NCI-H146 treated with DMSO at 0.1 percent for 48 hours (cell line): Measurements from ENCODE around the gene VSIG2.
A peak's percentile ranks its signal among the peaks of the same experiment; 100 is the strongest.
"Not testable (repeated sequence)": the region's sequence is repeated elsewhere in the genome, so short reads cannot be mapped to it uniquely, and the experiment has no call there.

Source experiments
- DNase-seq: peaks from one replicate; lab custom pipeline; 2025; ENCODE audit not compliant: unreplicated experiment; lab: John Stamatoyannopoulos, UW

Gene VSIG2, protein sequence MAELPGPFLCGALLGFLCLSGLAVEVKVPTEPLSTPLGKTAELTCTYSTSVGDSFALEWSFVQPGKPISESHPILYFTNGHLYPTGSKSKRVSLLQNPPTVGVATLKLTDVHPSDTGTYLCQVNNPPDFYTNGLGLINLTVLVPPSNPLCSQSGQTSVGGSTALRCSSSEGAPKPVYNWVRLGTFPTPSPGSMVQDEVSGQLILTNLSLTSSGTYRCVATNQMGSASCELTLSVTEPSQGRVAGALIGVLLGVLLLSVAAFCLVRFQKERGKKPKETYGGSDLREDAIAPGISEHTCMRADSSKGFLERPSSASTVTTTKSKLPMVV

DNA sequence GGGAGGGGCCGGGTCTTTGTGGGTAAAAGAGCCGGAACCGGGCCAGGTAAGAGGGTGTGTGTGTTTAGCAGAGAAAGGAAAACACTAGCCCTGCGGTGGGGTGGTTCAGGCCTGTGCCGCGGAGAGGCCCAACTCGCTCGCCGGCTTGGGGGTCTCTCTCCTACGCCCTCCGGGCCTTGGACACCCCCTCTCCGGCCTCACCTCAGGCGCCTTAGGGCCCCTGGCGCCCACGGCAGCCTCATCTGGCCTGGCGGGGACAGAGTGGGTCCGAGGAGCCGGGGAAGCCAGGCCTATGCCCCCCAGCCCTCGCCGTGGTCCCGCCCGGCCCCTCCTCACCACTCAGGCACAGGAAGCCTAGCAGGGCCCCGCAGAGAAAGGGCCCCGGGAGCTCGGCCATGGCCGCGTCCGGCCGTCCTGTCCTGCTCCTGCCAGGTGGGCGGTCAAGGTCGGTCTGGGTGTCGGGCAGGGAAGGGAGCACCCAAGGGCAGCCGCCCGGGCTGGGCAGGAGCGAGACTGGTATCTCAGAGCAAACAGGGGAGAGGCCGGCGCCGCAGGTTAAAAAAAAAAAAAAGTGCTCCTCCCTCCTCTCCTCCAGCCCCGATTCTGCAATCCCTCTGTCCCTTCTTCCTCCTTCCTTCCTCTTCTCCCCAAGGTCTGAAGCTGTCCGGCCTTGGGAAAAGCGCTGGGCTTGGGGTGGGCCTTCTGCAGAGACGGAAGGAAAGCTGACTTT, at the start of gene VSIG2:
VSIG2 (minus strand) TSS at position 515 of the 730 bp plus-strand sequence; CDS start at position 397, 118 bp downstream.
- no peak for DNase-seq

DNA sequence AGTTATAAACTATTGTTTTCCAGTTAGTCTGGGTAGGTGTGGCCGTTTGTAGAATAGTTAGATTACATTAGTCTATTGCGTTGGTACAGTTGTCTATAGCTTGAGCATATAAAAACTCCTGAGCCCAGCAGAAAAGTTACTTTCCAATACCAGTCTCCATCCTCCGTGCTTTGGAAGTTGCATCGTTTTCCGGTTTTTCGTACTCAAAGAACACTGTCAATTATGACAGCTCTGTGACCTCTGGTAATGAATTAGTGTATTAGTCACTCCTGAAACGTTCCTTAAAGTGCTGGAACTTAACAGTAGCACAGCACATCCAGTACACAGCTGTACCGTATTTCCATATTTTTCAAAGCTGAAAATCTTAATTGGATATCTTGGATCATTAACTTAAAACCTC, 49.0 kb upstream of the VSIG2 start:
- no peak for DNase-seq

DNA sequence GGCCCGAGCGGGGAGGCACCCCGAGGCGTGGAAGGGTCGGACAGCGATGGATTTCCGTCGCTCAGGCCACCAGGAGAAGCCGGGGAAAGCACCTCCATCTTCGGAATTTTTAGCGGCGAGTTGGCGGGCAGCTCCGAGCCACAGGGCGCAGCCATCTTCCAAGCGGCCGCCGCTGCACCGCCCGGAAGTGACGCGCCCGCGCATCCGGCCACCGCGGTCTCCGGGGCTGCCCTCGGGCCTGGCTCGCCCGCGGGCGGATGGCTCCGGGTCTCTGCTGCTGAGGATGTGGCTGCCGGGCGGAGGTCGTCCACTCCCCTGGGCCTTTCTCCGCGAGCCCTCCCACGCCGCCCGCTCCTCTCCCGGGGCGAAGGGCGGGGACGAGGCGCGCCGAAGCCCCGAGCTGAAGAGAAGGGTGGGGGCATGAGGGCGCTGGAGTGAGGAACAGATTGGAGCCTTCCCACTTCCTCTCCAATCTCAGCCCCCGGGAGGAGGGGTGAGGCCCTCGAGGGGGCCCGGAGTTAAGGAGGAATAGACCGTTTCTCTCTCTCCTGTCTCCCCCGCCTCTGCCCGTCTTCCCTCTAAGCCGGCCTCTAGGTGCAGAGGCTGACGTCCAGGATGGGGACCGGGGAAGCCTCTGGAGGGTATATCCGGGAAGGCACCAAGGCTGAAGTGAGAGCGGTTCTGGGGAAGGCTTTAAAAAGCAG, 48.3 kb upstream of the VSIG2 start, which contains the start of gene MSANTD2:
MSANTD2 (minus strand) TSS at position 181 of the 704 bp plus-strand sequence; CDS start at position 155, 26 bp downstream.
- DNase-seq = peak; percentile 56

- no peak for DNase-seq
These were observed 47.5 kb upstream of the VSIG2 start for GRCh38 chr11:124799348-124800225.

DNA sequence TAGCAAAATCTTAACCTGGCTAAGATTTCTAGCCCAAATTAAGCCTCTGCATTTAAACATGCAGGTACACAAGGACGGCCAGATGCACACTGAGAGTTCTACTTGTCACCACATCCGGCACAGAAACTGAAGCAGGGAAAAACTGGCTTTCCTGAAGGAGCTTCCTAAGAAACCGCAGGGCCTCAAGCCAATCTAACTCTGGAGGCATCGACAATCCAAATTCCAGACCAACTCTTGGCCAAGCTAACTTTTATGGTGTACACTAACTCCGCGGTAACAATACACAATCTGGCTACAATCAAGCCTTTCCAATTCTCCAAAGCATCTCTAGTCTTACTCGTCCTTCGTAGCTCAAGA, 46.9 kb upstream of the VSIG2 start:
- no peak for DNase-seq

DNA sequence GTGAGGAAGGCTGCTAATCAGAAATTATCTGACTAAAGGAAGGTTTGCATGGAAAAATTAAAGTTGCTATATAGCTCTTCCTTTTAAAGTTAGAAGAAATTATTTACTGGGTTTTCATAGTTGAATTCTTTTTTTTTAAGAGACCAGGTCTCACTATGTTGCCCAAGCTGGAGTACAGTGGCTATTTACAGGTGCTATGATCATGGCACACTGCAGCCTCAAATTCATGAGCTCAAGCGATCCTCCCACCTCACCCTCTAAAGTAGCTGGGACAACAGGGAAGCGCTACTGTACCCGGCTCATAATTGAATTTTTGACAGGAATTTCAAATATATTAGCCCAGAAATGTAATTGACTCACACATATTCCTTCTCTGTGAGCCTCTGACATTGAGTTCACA, 44.3 kb upstream of the VSIG2 start:
- DNase-seq = no peak

DNA sequence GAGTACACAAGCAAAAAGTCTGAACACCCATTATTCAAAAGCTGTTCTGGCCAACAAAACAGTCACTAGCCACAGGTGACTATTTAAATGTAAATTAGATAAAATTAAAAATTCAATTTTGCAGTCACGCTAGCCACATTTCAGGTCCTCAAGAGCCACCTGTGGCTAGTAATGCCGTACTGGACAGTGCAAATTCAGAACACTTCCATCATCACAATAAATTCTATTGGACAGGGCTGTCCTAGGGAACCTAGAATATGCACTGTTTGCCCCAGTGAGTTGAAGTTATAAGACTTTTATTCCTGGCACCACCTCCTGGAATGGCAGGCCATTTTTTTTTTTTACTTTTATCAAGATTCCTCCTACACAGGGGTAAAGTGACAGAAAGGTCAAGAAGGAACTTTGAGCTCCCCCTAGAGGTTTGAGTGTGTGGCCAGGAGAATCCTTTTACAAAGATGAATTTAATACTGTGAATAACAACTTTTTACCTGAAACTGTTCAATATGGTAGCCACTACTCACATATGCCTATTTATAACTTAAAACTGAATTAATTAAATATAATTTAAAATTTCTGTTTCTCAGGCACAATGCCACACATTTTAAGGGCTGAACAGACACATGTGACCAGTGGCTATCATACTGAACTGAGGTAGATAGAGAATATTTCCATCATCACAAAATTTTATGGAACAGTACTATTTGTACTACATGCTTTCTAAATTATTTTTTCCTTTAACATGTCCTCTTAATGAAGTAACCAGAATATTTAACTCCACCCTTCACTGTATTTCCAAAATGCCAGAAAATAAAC, 41.6 kb upstream of the VSIG2 start:
- peak; percentile 19 for DNase-seq

DNA sequence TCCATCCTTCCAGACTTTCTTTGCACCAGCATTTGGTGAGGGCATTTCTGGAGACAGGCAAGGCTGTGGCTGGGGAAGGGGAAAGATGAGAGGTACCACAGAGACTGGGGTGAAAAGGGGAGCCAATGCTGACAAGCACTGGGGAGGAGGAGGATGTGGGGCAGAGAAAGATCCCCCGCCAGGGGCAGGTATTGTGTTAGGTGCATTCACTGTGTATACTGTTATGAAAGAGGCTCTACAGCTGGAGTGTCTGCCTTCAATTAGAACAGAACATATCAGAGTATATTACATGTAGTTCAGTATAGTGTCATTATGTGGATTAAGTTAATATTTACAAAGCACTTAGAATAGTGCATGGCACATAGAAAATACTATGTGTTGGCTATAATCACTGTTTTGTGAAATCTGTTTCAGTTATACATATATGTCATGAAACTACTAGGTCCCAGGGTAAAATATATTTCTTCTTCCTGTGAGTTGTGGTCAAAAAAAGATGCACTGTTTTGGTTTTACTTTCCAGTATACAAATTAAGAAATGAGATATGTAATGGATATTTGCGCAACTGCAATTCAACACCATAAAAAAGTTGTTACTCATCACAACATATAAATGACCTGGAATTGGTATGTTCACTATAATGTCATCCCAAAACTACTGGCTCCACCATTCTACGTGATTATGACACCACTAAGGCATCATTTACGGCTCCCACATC, 39.7 kb upstream of the VSIG2 start:
- DNase-seq = no peak

DNA sequence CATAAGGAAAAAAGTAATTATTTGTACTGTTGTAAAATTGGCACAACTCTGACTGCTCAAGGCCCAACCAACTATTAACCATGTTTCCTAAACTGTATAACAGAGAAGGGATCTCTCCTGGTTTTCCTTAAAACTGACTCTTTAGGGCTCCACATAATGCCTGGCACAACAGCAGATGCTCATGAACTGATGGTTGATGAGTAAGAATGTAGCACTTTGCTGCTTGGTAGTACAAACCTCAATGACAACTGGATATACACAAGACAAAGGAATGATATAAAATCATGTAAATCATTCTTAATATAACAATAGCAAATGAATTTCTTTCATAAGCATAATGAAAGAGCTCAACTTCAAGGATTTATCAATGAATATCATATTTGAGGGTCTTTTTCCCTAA, 36.5 kb upstream of the VSIG2 start:
- DNase-seq = no peak

- no peak for DNase-seq
These were observed 32.0 kb upstream of the VSIG2 start for GRCh38 chr11:124784051-124784450.

- no peak for DNase-seq
These were observed 30.9 kb upstream of the VSIG2 start for GRCh38 chr11:124783002-124783401.

- no peak for DNase-seq
These were observed 27.5 kb upstream of the VSIG2 start for GRCh38 chr11:124779568-124779967.

DNA sequence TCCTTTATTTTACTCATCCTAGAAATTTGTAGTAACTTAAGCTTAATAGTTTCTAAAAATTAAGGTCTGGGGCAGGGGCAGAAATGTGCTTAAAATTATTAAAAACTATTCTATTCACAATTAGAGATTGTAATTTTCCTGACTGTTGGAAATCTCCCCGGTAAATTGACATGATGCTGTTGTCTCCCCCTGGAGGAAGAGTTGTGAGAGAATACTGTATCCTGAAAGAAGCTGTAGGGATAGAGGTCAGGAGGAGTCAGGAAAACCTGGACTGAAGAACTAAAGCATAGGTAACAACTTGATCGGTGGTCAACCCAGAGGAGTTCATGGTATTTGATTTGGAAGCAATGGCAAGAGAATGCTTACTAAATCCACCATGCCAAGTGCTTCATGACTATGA, 26.2 kb upstream of the VSIG2 start:
- DNase-seq = no peak

DNA sequence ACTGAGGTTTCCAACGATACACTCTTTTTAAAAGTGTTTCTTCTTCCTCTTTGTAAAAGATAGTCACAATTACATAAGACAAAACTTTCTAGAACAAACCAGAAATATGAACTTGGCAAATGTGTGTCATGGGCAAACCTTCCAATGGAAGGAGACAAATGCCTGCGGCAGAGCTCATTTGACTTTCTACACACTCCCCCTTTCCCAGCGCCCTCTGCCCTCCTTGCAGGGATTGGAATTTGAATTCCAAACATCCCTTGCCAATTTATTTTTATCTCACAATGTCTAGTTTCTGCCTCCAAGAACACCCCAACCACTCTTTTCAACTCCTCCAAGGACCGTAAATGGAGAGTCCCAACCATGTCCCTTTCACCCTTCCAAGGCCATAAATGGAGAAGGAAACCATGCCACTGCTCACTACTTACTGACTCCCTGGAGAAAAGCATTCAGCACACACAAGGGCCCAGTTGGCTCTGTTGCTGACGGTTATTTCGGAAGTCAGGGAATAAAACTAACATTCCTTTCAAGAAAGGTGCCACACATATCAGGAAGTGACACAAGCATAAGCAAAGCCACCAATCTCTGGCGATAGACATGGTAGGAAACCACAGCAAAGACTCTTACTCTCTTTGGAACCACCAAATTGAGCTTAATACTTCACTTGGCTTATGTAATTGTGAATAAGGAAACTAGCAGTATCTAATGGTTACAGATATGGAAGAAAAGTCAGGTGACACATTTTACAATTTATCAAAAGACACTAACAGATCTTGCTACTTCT, 25.0 kb upstream of the VSIG2 start:
- DNase-seq = no peak

GRCh38 chr11:124770959-124771358, 18.9 kb upstream of the VSIG2 start:
- DNase-seq = not testable (repeated sequence)

DNA sequence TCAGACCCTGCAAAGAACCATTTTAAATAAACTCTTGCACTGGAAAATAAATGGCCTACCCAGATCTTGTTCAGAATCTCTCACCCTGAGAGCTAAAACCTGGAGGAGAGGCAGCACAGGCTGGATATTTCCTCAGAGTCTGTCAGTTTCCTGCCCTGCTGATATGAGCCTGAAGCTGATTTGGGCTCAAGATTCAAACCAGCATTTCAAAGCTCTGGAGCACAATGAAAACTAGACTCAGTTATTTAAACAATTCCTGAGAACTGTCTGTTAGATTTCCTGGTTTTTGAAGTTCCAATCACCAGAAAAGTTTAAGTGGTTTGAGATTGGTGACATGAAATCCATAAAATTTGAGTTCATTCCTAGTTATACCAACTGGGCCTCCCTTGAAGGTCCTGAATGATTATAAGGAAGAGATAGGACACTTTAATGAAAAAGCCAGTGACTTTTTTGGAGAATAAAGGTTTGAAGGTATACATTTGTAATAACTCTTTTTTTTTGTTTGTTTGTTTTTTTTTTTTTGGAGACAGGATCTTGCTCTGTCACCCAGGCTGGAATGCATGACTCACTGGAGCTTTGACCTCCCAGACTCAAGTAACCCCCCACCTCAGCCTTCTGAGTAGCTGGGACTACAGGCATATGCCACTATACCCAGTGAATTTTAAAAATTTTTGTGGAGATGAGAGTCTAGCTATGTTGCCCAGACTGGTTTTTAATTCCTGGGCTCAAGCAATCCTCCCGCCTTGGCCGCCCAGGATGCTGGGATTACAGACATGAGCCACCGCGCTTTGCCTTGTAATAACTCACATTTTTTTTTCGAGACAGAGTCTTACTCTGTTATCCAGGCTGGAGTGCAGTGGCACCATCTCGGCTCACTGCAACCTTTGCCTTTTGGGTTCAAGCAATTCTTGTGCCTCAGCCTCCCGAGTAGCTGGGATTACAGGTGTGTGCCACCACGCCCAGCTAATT, 18.0 kb upstream of the VSIG2 start:
- no peak for DNase-seq

DNA sequence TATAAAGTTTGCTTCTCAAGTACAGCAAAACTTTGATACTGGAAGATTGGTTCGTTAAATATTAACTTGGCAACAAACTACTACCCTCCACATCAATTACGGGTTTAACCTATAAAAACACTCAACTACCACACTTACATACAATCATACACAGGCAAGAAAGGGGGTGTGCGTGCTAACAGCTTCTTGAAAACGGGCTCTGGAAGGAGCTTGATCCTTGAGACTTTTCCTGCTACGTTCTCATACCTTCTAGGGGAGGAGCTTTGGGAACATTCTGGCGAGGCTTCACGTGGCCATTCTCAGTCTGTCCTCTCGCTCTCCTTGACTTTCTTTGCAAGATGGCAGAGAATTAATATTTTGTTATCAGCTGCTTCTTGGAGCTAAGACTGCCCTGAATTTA, 16.9 kb upstream of the VSIG2 start:
- no peak for DNase-seq

- no peak for DNase-seq
These were observed 14.1 kb upstream of the VSIG2 start for GRCh38 chr11:124766156-124766555.
